ENCODE results near the gene TMCO1.

DNA sequence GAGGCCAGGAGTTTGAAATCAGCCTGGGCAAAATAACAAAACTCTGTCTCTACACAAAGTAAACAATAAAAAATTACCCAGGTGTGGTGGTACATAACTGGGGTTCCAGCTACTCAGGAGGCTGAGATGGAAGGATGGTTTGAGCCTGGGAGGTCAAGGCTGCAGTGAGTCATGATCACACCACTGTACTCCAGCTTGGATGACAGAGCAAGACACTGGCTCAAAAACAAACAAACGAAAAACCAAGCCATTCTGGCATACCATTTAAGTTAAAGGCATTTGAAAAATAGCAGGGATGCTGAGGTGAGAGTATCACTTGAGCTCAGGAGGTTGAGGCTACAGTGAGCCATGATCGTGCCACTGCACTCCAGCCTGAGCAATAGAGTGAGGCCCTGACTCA lies 65.0 kb downstream of the TMCO1 start:
- TF ChIP-seq GATA2 (IDR thresholded peaks at IDR 0.05; ENCODE audit: low read depth, low read length) (no peak), GATA3 (IDR thresholded peaks at IDR 0.05; ENCODE audit: low read depth, low read length) (no peak)
